ENCODE data around the gene PPP4R4.
"Not testable (repeated sequence)": the region's sequence is repeated elsewhere in the genome, so short reads cannot be mapped to it uniquely, and the experiment has no call there.

The PPP4R4 gene

GRCh38 chr14:94152676-94153075 lies 21.4 kb upstream of the PPP4R4 start:
- no peaks in the 10 kb centered on the region for H4K20me1 ChIP-seq (ENCODE audit: insufficient read depth, low read length)
- H3K4me1 ChIP-seq (ENCODE audit: insufficient read depth, low read length, severe bottlenecking), result no peaks in the 10 kb centered on the region
- H3K9me3 ChIP-seq (ENCODE audit: low read length), result no peaks in the 10 kb centered on the region
- no peaks in the 10 kb centered on the region for H3K27me3 ChIP-seq (ENCODE audit: insufficient read depth, low read length)
- no peak overlapping the region for H3K4me3 ChIP-seq (ENCODE audit: low read depth, low read length, poor library complexity, severe bottlenecking)
- TF ChIP-seq EZH2 (IDR thresholded peaks at IDR 0.05; ENCODE audit: borderline replicate concordance, low read length), result no peak
- TF ChIP-seq, protein P1, sequence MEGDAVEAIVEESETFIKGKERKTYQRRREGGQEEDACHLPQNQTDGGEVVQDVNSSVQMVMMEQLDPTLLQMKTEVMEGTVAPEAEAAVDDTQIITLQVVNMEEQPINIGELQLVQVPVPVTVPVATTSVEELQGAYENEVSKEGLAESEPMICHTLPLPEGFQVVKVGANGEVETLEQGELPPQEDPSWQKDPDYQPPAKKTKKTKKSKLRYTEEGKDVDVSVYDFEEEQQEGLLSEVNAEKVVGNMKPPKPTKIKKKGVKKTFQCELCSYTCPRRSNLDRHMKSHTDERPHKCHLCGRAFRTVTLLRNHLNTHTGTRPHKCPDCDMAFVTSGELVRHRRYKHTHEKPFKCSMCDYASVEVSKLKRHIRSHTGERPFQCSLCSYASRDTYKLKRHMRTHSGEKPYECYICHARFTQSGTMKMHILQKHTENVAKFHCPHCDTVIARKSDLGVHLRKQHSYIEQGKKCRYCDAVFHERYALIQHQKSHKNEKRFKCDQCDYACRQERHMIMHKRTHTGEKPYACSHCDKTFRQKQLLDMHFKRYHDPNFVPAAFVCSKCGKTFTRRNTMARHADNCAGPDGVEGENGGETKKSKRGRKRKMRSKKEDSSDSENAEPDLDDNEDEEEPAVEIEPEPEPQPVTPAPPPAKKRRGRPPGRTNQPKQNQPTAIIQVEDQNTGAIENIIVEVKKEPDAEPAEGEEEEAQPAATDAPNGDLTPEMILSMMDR (IDR thresholded peaks at IDR 0.05; ENCODE audit: low read length), result no peak
- no peak overlapping the region for H3K9ac ChIP-seq (ENCODE audit: low read length)
- no peaks in the 10 kb centered on the region for H3K9me2 ChIP-seq (ENCODE audit: low read depth, low read length)
- no peaks in the 10 kb centered on the region for H3F3A ChIP-seq (ENCODE audit: insufficient read depth, low read length)
- no peaks in the 10 kb centered on the region for H3K79me2 ChIP-seq (ENCODE audit: insufficient read depth, low read length)
- no peak overlapping the region for H3K27ac ChIP-seq (ENCODE audit: low read depth, low read length, poor library complexity, severe bottlenecking)
- H3K36me3 ChIP-seq (ENCODE audit: insufficient read depth, low read length), result no peaks in the 10 kb centered on the region; the same call in 1 of the 2 replicates
- H2AFZ ChIP-seq (ENCODE audit: low read length), result no peak overlapping the region
- no peak overlapping the region for H3K4me2 ChIP-seq (ENCODE audit: low read length)

DNA sequence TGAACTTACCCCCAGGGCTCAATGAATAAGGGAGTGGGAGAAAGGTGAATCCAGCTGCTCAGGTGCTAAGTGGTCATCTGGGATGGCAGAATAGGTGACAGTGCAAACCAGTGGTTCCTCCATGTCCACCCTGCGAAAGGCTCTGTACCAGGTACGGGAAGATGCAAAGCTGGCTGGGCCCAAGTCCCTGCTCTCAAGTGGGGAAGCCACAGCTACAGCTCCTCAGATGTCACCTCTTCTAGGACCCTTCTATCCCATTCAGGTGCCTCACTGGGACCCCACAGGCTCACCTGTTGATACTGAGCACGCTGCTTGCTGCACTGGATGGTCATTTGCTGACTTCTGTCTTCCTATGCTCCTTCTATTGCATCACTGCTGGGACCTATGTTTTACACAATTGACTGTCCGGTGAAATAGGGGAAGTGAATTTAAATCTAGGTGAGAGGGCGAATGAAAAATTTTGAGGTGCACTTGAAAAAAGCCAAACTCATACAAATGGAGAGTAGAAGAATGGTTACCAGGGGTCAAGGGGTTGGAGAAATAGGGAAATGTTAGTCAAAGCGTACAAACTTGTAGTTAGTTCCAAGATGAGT lies 20.3 kb upstream of the PPP4R4 start:
- no peaks in the 10 kb centered on the region for H3K9me3 ChIP-seq (ENCODE audit: low read length)
- no peaks in the 10 kb centered on the region for H4K20me1 ChIP-seq (ENCODE audit: insufficient read depth, low read length)
- H2AFZ ChIP-seq (ENCODE audit: low read length), result no peak overlapping the region
- no peaks in the 10 kb centered on the region for H3K9me2 ChIP-seq (ENCODE audit: low read depth, low read length)
- TF ChIP-seq, protein P1 (IDR thresholded peaks at IDR 0.05; ENCODE audit: low read length), result no peak
- TF ChIP-seq EZH2 (IDR thresholded peaks at IDR 0.05; ENCODE audit: borderline replicate concordance, low read length), result no peak
- H3K27me3 ChIP-seq (ENCODE audit: insufficient read depth, low read length), result no peaks in the 10 kb centered on the region
- no peaks in the 10 kb centered on the region for H3F3A ChIP-seq (ENCODE audit: insufficient read depth, low read length)
- H3K4me3 ChIP-seq (ENCODE audit: low read depth, low read length, poor library complexity, severe bottlenecking), result no peak overlapping the region
- H3K36me3 ChIP-seq (ENCODE audit: insufficient read depth, low read length), result no peaks in the 10 kb centered on the region; the same call in 1 of the 2 replicates
- H3K4me2 ChIP-seq (ENCODE audit: low read length), result no peak overlapping the region
- no peaks in the 10 kb centered on the region for H3K4me1 ChIP-seq (ENCODE audit: insufficient read depth, low read length, severe bottlenecking)
- H3K27ac ChIP-seq (ENCODE audit: low read depth, low read length, poor library complexity, severe bottlenecking), result no peak overlapping the region
- no peak overlapping the region for H3K9ac ChIP-seq (ENCODE audit: low read length)
- no peaks in the 10 kb centered on the region for H3K79me2 ChIP-seq (ENCODE audit: insufficient read depth, low read length)

GRCh38 chr14:94156143-94156542 lies 18.0 kb upstream of the PPP4R4 start:
- not testable (repeated sequence) for H3K27ac ChIP-seq (ENCODE audit: low read depth, low read length, poor library complexity, severe bottlenecking); H3K9me3 ChIP-seq (ENCODE audit: low read length)

GRCh38 chr14:94157197-94157596 lies 16.9 kb upstream of the PPP4R4 start:
- Histone ChIP-seq H4K20me1 (ENCODE audit: insufficient read depth, low read length) (no peaks in the 10 kb centered on the region), H3K9ac (ENCODE audit: low read length) (no peak overlapping the region), H3K4me2 (ENCODE audit: low read length) (no peak overlapping the region), H3K36me3 (ENCODE audit: insufficient read depth, low read length) (no peaks in the 10 kb centered on the region; the same call in 1 of the 2 replicates), H3K9me3 (ENCODE audit: low read length) (no peaks in the 10 kb centered on the region), H3K79me2 (ENCODE audit: insufficient read depth, low read length) (no peaks in the 10 kb centered on the region), H3K4me3 (ENCODE audit: low read depth, low read length, poor library complexity, severe bottlenecking) (no peak overlapping the region), H3K27me3 (ENCODE audit: insufficient read depth, low read length) (no peaks in the 10 kb centered on the region), H3K9me2 (ENCODE audit: low read depth, low read length) (no peaks in the 10 kb centered on the region), H2AFZ (ENCODE audit: low read length) (no peak overlapping the region), H3K4me1 (ENCODE audit: insufficient read depth, low read length, severe bottlenecking) (no peaks in the 10 kb centered on the region), H3F3A (ENCODE audit: insufficient read depth, low read length) (no peaks in the 10 kb centered on the region), H3K27ac (ENCODE audit: low read depth, low read length, poor library complexity, severe bottlenecking) (no peak overlapping the region)
- TF ChIP-seq EZH2 (IDR thresholded peaks at IDR 0.05; ENCODE audit: borderline replicate concordance, low read length), result no peak
- TF ChIP-seq, protein P1 (IDR thresholded peaks at IDR 0.05; ENCODE audit: low read length), result no peak

More at GRCh38 chr14:94156143-94156542, 18.0 kb upstream of the PPP4R4 start:
- H3K36me3 ChIP-seq (ENCODE audit: insufficient read depth, low read length); H3F3A ChIP-seq (ENCODE audit: insufficient read depth, low read length); H3K9me2 ChIP-seq (ENCODE audit: low read depth, low read length); H3K27me3 ChIP-seq (ENCODE audit: insufficient read depth, low read length); H3K4me2 ChIP-seq (ENCODE audit: low read length); H2AFZ ChIP-seq (ENCODE audit: low read length); H3K9ac ChIP-seq (ENCODE audit: low read length); H3K4me1 ChIP-seq (ENCODE audit: insufficient read depth, low read length, severe bottlenecking); H3K79me2 ChIP-seq (ENCODE audit: insufficient read depth, low read length); H4K20me1 ChIP-seq (ENCODE audit: insufficient read depth, low read length); H3K4me3 ChIP-seq (ENCODE audit: low read depth, low read length, poor library complexity, severe bottlenecking): not testable (repeated sequence)

Data from OCI-LY1 (cell line).